Brain pericyte (primary cell): ENCODE measurements around the gene KLHL26.
"Not testable (repeated sequence)": the region's sequence is repeated elsewhere in the genome, so short reads cannot be mapped to it uniquely, and the experiment has no call there.

Experiments
- DNase-seq: peaks from one replicate; pipeline ENCODE4 v3.0.0-alpha.2; 2012; ENCODE audit warnings: low read depth, low spot score

Gene KLHL26

GRCh38 chr19:18662972-18663732, 26.3 kb downstream of the KLHL26 start:
- no peak for DNase-seq

- DNase-seq, result no peak
These were observed 27.2 kb downstream of the KLHL26 start for GRCh38 chr19:18663940-18664530.

- no peak for DNase-seq
These were observed 29.0 kb downstream of the KLHL26 start for GRCh38 chr19:18665771-18666202.

DNA sequence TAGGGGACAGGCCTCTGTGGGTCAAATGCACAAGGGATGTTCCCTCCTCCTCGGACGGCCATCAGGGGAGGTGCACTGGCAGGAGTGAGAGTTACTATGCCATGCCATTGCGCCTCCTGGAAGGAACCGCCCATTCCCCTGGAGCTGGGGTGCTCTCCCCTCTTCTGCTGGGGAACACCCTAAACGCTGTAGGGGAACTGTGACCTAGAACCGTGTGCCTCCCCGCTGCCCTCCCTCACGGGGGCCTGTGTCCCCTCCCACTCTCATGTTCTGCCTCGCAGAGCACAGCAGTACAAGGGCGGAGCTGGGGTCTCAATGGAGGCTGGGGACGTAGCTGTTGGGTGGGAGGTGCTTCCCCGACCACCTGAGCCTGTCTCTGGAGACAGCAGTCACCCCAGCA, 29.5 kb downstream of the KLHL26 start:
- no peak for DNase-seq

- DNase-seq, result no peak
These were observed 30.0 kb downstream of the KLHL26 start for GRCh38 chr19:18666784-18667183.

DNA sequence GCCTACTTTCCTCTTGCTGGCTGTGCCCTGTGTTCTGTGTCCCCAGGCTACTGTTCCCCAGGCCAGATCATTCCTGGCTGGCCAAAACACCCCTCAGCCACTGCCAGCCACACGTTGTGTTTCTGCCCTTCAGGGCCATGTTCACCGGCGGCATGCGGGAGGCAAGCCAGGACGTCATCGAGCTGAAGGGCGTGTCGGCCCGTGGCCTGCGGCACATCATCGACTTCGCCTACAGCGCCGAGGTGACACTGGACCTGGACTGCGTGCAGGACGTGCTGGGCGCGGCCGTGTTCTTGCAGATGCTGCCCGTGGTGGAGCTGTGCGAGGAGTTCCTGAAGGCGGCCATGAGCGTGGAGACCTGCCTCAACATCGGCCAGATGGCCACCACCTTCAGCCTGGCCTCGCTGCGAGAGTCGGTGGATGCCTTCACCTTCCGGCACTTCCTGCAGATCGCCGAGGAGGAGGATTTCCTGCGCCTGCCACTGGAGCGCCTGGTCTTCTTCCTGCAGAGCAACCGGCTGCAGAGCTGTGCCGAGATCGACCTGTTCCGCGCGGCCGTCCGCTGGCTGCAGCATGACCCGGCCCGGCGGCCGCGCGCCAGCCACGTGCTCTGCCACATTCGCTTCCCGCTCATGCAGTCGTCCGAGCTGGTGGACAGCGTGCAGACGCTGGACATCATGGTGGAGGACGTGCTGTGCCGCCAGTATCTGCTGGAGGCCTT, 30.9 kb downstream of the KLHL26 start:
- no peak for DNase-seq

- DNase-seq, result no peak
These were observed 31.4 kb downstream of the KLHL26 start for GRCh38 chr19:18668252-18668631.

- DNase-seq, result no peak
These were observed 32.1 kb downstream of the KLHL26 start for GRCh38 chr19:18668744-18669523.

GRCh38 chr19:18669524-18669817, 32.6 kb downstream of the KLHL26 start:
- DNase-seq, result no peak

GRCh38 chr19:18669883-18670282, 33.1 kb downstream of the KLHL26 start:
- DNase-seq, result no peak

- DNase-seq, result no peak
These were observed 33.5 kb downstream of the KLHL26 start for GRCh38 chr19:18670312-18670711.

- no peak for DNase-seq
These were observed 34.6 kb downstream of the KLHL26 start for GRCh38 chr19:18671303-18672043.

- DNase-seq, result no peak
These were observed 35.2 kb downstream of the KLHL26 start for GRCh38 chr19:18672044-18672451.

GRCh38 chr19:18672606-18673337, 35.9 kb downstream of the KLHL26 start:
- no peak for DNase-seq

DNA sequence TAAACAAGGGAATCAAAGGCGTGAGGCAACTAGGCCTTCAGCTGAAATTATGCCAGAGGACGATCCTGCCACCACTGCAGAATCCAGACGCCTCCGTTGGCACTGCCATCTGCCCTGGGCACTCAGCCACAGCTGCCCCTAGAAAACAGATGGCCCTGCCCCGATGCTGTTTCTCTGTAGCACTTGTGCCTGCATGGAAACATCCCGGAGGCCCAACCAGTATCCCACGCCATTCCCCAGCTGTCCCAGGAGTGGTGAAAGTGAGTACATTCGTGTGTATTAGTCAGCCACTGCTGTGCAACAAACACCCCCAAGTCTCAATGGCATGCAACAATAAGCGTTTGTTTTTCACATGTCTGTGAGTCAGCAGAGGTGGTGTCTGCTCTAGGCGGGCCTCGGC, 37.8 kb downstream of the KLHL26 start:
- no peak for DNase-seq

DNA sequence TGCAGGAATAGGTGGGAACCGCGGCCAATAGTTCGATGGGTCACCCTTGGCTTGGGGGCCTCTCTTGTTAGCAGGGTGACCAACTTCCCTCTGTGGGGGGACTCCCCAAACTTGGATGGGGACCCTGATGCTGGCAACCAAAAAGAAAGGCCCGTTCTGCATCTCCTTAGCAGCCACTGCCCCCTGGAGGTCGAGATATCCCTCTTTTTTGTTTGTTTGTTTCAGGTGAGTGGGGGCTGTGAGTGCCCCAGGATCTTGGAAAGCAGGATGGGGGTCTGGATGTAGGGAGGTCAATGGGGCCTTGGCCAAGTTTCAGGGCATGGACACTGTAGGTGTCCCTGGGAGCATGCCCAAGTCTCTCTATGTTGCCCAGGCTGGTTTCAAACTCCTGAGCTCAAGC, 39.0 kb downstream of the KLHL26 start:
- no peak for DNase-seq

DNA sequence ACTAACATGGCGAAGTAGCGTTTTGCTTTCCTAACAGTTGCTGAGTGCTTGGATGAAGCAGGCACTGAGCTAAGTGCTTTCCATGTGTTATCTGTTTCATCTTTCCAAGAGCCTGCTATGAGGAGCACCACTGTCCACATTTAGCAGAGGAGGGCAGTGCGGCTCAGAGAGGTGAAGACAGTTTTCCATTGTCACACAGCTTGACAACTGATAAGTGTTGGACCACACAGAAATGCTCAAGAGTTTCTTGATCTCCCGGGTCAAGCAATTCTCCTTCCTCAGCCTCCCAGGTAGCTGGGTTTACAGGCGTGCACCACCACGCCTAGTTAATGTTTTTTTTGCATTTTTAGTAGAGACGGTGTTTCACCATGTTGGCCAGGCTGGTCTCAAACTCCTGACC, 39.9 kb downstream of the KLHL26 start:
- DNase-seq, result no peak

GRCh38 chr19:18677156-18677555, 40.3 kb downstream of the KLHL26 start:
- no peak for DNase-seq

GRCh38 chr19:18680148-18680547, 43.3 kb downstream of the KLHL26 start:
- not testable (repeated sequence) for DNase-seq

GRCh38 chr19:18682807-18683108, 45.9 kb downstream of the KLHL26 start:
- DNase-seq, result no peak
